Liver (tissue), 9 donors: ENCODE results near the gene TBL2. TPM values are rescaled to one million over a fixed set of nuclear protein-coding genes. Genes with fewer than 3 reads are reported as not detected.
"Not testable (repeated sequence)": the region's sequence is repeated elsewhere in the genome, so short reads cannot be mapped to it uniquely, and the experiment has no call there.

ENCODE experiments used
- DNase-seq: peaks from one replicate; pipeline ENCODE4 v3.0.0-alpha.2; 2017; ENCODE audit warnings: low spot score
- H3K27ac ChIP-seq, 2 donors: one replicate each; pipeline ENCODE4 v1.7.0; 2013; ENCODE audit warnings: inconsistent platforms in 2 of 2, low read length in 2 of 2, control low read depth in 1 of 2, low read depth in 1 of 2, mild to moderate bottlenecking in 1 of 2
- H3K27me3 ChIP-seq, 4 donors: one replicate each; pipeline versions ENCODE4 v1.6.1 to v1.7.0; 2013; ENCODE audit warnings: low read length in 3 of 4, inconsistent platforms in 1 of 4, mild to moderate bottlenecking in 1 of 4, moderate library complexity in 1 of 4; ENCODE audit not compliant: control insufficient read depth in 4 of 4, insufficient read depth in 4 of 4
- H3K36me3 ChIP-seq, 4 donors: one replicate each; pipeline versions ENCODE4 v1.6.1 to v1.7.0; 2013; ENCODE audit warnings: low read length in 3 of 4, mild to moderate bottlenecking in 3 of 4, low read depth in 1 of 4, moderate library complexity in 1 of 4; ENCODE audit not compliant: control insufficient read depth in 4 of 4, insufficient read depth in 3 of 4
- H3K4me1 ChIP-seq, 4 donors: one replicate each; pipeline versions ENCODE4 v1.6.1 to v1.7.0; 2013; ENCODE audit warnings: low read length in 3 of 4, mild to moderate bottlenecking in 3 of 4, moderate library complexity in 1 of 4; ENCODE audit not compliant: control insufficient read depth in 4 of 4, insufficient read depth in 4 of 4
- H3K4me3 ChIP-seq, 3 donors: one replicate each; pipeline versions ENCODE4 v1.6.1 to v1.7.0; 2013; ENCODE audit warnings: low read length in 3 of 3, control low read depth in 1 of 3, low read depth in 1 of 3, mild to moderate bottlenecking in 1 of 3
- H3K9ac ChIP-seq, 2 donors: one replicate each; pipeline ENCODE4 v1.7.0; 2013; ENCODE audit warnings: low read length in 2 of 2, mild to moderate bottlenecking in 2 of 2, moderate library complexity in 2 of 2, control low read depth in 1 of 2, low read depth in 1 of 2
- H3K9me3 ChIP-seq, 4 donors: one replicate each; pipeline versions ENCODE4 v1.6.1 to v1.7.0; 2013; ENCODE audit warnings: low read length in 3 of 4; ENCODE audit not compliant: control insufficient read depth in 4 of 4
- EGR1 ChIP-seq, 2 donors: IDR thresholded peaks; 2 replicates each; pipeline ENCODE4 v1.6.1; 2016 to 2018; ENCODE audit warnings: antibody characterized with exemption in 2 of 2, low read depth in 2 of 2
- FOXA1 ChIP-seq: IDR thresholded peaks from 2 replicates; pipeline ENCODE4 v1.6.1; 2016; ENCODE audit warnings: antibody characterized with exemption
- GABPA ChIP-seq, 2 donors: IDR thresholded peaks in 1 of 2; conservative IDR thresholded peaks in 1 of 2; 2 replicates each; pipeline ENCODE4 v1.6.1; 2016; ENCODE audit warnings: antibody characterized with exemption in 2 of 2, mild to moderate bottlenecking in 1 of 2, moderate library complexity in 1 of 2
- HNF4A ChIP-seq, 2 donors: conservative IDR thresholded peaks; 2 replicates each; pipeline ENCODE4 v1.6.1; 2016; ENCODE audit warnings: antibody characterized with exemption in 2 of 2, mild to moderate bottlenecking in 2 of 2
- HNF4G ChIP-seq: IDR thresholded peaks from 2 replicates; pipeline ENCODE4 v1.6.1; 2016; ENCODE audit warnings: antibody characterized with exemption
- JUND ChIP-seq, 2 donors: IDR thresholded peaks; 2 replicates each; pipeline ENCODE4 v1.6.1; 2016; ENCODE audit warnings: antibody characterized with exemption in 2 of 2
- NR2F2 ChIP-seq: IDR thresholded peaks from 2 replicates; pipeline ENCODE4 v1.6.1; 2016; ENCODE audit warnings: antibody characterized with exemption
- RAD21 ChIP-seq, 2 donors: IDR thresholded peaks; 2 replicates each; pipeline ENCODE4 v1.6.1; 2016; ENCODE audit warnings: antibody characterized with exemption in 2 of 2, mild to moderate bottlenecking in 2 of 2
- RXRA ChIP-seq, 2 donors: IDR thresholded peaks; 2 replicates each; pipeline ENCODE4 v1.6.1; 2017 to 2018; ENCODE audit warnings: antibody characterized with exemption in 2 of 2, mild to moderate bottlenecking in 1 of 2
- SP1 ChIP-seq: IDR thresholded peaks from 2 replicates; pipeline ENCODE4 v1.6.1; 2018; ENCODE audit warnings: antibody characterized with exemption, mild to moderate bottlenecking
- TAF1 ChIP-seq: conservative IDR thresholded peaks from 2 replicates; pipeline ENCODE4 v1.6.1; 2016; ENCODE audit warnings: antibody characterized with exemption, mild to moderate bottlenecking
- YY1 ChIP-seq: IDR thresholded peaks from 2 replicates; pipeline ENCODE4 v1.6.1; 2016; ENCODE audit warnings: antibody characterized with exemption, mild to moderate bottlenecking
- WGBS: extraction: QIAGEN DNeasy Blood & Tissue Kit; methylation state at CpG from one replicate; pipeline ENCODE4 v1.1.7; 2013; 5-methylcytosine and 5-hydroxymethylcytosine counted together
- polyA plus RNA-seq, 2 donors: library from polyadenylated mRNA; stranded (reverse) in 1 of 2; unstranded in 1 of 2; fragments of 200-250 nt in 1 of 2; fragments of >200 nt in 1 of 2; fragmentation: Nextera tagmentation in 1 of 2; extraction: Ambion mirVana in 1 of 2; gene quantifications; one replicate each; pipeline versions ENCODE4 v1.2.1 to v1.2.3, GENCODE V29; 2013 to 2015
- total RNA-seq, 2 donors: library from RNA; depleted of rRNA; stranded (reverse); fragments of >200 nt; gene quantifications; one replicate each; pipeline ENCODE4 v1.2.3, GENCODE V29; 2014
- TF ChIP-seq, protein P1 (sequence below): IDR thresholded peaks from 2 replicates; pipeline ENCODE4 v1.6.1; 2016; ENCODE audit warnings: antibody characterized with exemption, mild to moderate bottlenecking
- TF ChIP-seq, protein P2 (sequence below): IDR thresholded peaks from 2 replicates; pipeline ENCODE4 v1.6.1; 2016; ENCODE audit warnings: antibody characterized with exemption
- TF ChIP-seq, protein P3 (sequence below): IDR thresholded peaks from 2 replicates; pipeline ENCODE4 v1.6.1; 2016; ENCODE audit warnings: antibody characterized with exemption
- TF ChIP-seq, protein P4 (sequence below): fragments of 150-350 bp; IDR thresholded peaks from 2 replicates; pipeline ENCODE4 v1.5.1; 2017; ENCODE audit warnings: improper control_type of control experiment, low read depth, low read length; ENCODE audit not compliant: missing input control
- TF ChIP-seq, protein P5 (sequence below): IDR thresholded peaks from 2 replicates; pipeline ENCODE4 v1.6.1; 2016; ENCODE audit warnings: antibody characterized with exemption
- donor health status: healthy.
- donor health status: healthy.
- donor health status: healthy.
- donor health status: healthy.
- donor health status: healthy.

The TBL2 gene
- total and polyA plus RNA-seq, 4 donors = 10.9 to 36.6 (median 19.0) TPM

DNA sequence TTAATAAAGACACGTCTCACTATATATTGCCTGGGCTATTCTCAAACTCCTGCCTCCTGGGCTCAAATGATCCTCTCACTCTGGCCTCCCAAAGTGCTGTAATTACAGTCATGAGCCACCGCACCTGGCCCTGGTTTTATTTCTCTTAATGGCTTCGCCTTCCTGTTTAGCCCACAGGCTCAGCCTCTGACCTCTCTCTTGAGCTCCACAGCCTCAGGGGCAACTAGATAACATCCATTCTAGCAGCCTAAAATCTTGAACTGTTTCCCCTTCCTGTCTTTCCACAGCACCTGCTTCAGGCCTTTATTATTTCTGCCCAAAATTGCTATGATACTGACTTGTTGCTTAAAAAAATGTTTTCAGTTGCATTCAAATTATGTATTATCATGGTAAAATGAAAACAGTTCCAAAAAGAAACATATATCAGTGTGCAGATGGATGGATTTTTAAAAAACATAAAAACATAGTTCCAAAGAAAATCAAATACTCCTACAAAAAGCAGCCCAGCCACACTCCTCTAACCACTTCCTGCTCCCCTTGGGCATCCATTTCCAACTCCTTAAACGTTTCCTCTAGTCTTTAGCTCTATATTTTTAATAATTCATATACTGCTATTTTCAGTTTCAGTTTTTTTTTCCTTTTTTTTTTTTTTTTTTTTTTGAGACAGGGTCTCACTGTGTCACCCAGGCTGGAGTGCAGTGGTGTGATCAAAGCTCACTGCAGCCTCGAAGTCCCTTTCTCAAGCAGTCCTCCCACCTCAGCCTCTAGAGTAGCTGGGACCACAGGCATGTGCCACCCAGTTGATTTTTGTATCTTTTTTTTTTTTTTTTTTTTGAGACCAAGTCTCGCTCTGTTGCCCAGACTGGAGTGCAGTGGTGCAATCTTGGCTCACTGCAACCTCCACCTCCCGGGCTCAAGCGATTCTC, 51.2 kb downstream of the TBL2 start:
- no peaks in the 10 kb centered on the region for H3K27me3 ChIP-seq
- H3K9me3 ChIP-seq = no peaks in the 10 kb centered on the region
- TF ChIP-seq JUND (IDR thresholded peaks at IDR 0.05) = no peak
- H3K4me3 ChIP-seq = no peak overlapping the region
- 65% methylated on average over 8 of the region's 8 CpGs for WGBS
- DNase-seq = no peak
- no peaks in the 10 kb centered on the region for H3K36me3 ChIP-seq
- H3K27ac ChIP-seq = no peak overlapping the region
- peaks cover 0 to 5% (median 3%) of the 10 kb centered on the region in 4 donors for H3K4me1 ChIP-seq
- H3K9ac ChIP-seq = no peak overlapping the region

DNA sequence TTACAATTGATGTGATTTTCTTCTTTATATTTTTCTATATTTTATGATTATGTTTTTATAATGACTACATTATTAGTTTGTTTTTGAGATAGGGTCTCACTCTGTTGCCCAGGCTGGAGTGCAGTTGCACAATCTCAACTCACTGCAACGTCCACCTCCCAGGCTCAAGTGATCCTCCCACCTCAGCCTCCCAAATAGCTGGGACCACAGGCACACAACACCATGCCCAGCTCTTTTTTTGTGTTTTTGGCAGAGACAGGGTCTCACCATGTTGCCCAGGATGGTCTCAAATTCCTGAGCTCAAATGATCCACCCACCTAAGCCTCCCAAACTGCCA, 52.3 kb downstream of the TBL2 start:
- DNase-seq, H3K9ac ChIP-seq, H3K4me1 ChIP-seq, H3K9me3 ChIP-seq, H3K27me3 ChIP-seq, H3K36me3 ChIP-seq, H3K4me3 ChIP-seq, H3K27ac ChIP-seq: not testable (repeated sequence)
- WGBS = 51% methylated on average over 1 of the region's 1 CpG

DNA sequence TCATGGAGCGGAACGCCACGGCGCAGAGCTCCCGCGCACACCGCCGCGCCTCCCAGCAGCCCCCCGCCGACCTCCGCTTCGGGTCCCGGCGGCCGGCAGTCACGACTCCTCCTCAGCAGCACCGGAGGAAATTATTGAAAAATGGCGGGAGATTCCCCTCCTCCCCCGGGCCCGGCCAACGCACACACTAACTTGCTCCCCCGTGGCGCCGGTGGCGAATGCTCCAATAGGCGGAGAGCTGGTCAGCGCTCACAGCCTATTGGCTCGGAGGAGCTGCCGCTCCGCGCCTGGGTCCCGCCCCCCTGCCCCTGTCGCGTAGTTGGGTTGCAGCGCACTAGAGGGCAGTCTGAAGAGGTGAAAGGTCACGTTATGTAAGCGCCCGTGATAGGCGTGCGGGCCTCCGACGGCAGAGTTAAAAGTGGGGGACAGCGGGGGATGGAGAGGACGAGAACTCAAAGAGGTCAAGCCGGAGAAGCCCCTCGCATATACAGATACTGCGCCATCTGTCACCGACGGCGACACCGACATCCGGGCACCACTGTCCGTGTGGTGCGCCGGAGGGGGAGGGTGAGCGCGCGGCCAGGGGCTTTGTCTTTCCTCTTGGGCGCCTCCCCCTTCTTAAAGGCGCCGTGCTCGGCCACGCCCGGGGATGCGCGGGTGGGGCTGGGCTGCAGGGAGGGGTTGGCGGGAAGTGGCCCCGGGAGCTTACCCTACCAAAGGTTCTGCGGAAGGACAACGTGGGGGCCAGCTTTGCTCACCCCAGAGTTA, 56.1 kb downstream of the TBL2 start, which contains the start of gene BAZ1B:
TSS of gene BAZ1B (minus strand) at position 189 of the 768 bp plus-strand sequence. CDS start 360 bp downstream, outside the sequence.
- peaks cover 6 to 32% (median 20%) of the 10 kb centered on the region in 4 donors for H3K4me1 ChIP-seq
- peaks cover 0 to 1% (median 0%) of the 10 kb centered on the region in 4 donors for H3K36me3 ChIP-seq
- WGBS = under 1% methylated on average over 71 of the region's 71 CpGs
- no peaks in the 10 kb centered on the region for H3K9me3 ChIP-seq
- no peaks in the 10 kb centered on the region for H3K27me3 ChIP-seq
- peak within 1 kb of the TSS; percentile 75 to 95 for H3K27ac ChIP-seq
- DNase-seq = peak; percentile 95
- TF ChIP-seq NR2F2 (peak; percentile 99), HNF4G (no peak), YY1 (peak; percentile 87), HNF4A (conservative IDR thresholded peaks at IDR 0.05) (peak; percentile 59 to 60), EGR1 (IDR thresholded peaks at IDR 0.05; ENCODE audit: low read depth in 2 of 2) (peak in 1 of 2 donors; percentile 12), FOXA1 (no peak), GABPA (IDR thresholded peaks at IDR 0.05 in 1 of 2, conservative IDR thresholded peaks at IDR 0.05 in 1 of 2) (peak in 1 of 2 donors; percentile 49), TAF1 (peak; percentile 48), RXRA (IDR thresholded peaks at IDR 0.05) (peak; percentile 85 to 90), SP1 (peak; percentile 91), JUND (IDR thresholded peaks at IDR 0.05) (peak in 1 of 2 donors; percentile 26), RAD21 (IDR thresholded peaks at IDR 0.05) (no peak)
- TF ChIP-seq, protein P1, sequence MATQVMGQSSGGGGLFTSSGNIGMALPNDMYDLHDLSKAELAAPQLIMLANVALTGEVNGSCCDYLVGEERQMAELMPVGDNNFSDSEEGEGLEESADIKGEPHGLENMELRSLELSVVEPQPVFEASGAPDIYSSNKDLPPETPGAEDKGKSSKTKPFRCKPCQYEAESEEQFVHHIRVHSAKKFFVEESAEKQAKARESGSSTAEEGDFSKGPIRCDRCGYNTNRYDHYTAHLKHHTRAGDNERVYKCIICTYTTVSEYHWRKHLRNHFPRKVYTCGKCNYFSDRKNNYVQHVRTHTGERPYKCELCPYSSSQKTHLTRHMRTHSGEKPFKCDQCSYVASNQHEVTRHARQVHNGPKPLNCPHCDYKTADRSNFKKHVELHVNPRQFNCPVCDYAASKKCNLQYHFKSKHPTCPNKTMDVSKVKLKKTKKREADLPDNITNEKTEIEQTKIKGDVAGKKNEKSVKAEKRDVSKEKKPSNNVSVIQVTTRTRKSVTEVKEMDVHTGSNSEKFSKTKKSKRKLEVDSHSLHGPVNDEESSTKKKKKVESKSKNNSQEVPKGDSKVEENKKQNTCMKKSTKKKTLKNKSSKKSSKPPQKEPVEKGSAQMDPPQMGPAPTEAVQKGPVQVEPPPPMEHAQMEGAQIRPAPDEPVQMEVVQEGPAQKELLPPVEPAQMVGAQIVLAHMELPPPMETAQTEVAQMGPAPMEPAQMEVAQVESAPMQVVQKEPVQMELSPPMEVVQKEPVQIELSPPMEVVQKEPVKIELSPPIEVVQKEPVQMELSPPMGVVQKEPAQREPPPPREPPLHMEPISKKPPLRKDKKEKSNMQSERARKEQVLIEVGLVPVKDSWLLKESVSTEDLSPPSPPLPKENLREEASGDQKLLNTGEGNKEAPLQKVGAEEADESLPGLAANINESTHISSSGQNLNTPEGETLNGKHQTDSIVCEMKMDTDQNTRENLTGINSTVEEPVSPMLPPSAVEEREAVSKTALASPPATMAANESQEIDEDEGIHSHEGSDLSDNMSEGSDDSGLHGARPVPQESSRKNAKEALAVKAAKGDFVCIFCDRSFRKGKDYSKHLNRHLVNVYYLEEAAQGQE = peak; percentile 54
- TF ChIP-seq, protein P2, sequence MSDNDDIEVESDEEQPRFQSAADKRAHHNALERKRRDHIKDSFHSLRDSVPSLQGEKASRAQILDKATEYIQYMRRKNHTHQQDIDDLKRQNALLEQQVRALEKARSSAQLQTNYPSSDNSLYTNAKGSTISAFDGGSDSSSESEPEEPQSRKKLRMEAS = peak; percentile 70
- TF ChIP-seq, protein P3, sequence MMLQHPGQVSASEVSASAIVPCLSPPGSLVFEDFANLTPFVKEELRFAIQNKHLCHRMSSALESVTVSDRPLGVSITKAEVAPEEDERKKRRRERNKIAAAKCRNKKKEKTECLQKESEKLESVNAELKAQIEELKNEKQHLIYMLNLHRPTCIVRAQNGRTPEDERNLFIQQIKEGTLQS = no peak
- TF ChIP-seq, protein P4, sequence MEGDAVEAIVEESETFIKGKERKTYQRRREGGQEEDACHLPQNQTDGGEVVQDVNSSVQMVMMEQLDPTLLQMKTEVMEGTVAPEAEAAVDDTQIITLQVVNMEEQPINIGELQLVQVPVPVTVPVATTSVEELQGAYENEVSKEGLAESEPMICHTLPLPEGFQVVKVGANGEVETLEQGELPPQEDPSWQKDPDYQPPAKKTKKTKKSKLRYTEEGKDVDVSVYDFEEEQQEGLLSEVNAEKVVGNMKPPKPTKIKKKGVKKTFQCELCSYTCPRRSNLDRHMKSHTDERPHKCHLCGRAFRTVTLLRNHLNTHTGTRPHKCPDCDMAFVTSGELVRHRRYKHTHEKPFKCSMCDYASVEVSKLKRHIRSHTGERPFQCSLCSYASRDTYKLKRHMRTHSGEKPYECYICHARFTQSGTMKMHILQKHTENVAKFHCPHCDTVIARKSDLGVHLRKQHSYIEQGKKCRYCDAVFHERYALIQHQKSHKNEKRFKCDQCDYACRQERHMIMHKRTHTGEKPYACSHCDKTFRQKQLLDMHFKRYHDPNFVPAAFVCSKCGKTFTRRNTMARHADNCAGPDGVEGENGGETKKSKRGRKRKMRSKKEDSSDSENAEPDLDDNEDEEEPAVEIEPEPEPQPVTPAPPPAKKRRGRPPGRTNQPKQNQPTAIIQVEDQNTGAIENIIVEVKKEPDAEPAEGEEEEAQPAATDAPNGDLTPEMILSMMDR = no peak
- TF ChIP-seq, protein P5, sequence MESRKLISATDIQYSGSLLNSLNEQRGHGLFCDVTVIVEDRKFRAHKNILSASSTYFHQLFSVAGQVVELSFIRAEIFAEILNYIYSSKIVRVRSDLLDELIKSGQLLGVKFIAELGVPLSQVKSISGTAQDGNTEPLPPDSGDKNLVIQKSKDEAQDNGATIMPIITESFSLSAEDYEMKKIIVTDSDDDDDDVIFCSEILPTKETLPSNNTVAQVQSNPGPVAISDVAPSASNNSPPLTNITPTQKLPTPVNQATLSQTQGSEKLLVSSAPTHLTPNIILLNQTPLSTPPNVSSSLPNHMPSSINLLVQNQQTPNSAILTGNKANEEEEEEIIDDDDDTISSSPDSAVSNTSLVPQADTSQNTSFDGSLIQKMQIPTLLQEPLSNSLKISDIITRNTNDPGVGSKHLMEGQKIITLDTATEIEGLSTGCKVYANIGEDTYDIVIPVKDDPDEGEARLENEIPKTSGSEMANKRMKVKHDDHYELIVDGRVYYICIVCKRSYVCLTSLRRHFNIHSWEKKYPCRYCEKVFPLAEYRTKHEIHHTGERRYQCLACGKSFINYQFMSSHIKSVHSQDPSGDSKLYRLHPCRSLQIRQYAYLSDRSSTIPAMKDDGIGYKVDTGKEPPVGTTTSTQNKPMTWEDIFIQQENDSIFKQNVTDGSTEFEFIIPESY = no peak
- H3K4me3 ChIP-seq = peak within 1 kb of the TSS; percentile 78 to 100 (median 85)
- peak within 1 kb of the TSS; percentile 68 to 82 for H3K9ac ChIP-seq
